Gastrocnemius medialis (tissue), 4 donors: ENCODE data around the gene MME.
"Not testable (repeated sequence)": the region's sequence is repeated elsewhere in the genome, so short reads cannot be mapped to it uniquely, and the experiment has no call there.

Experiments
- POLR2A ChIP-seq, 2 donors: fragments of 450-650 bp; IDR thresholded peaks; one replicate each; pipeline ENCODE4 v1.6.1; 2017; ENCODE audit warnings: antibody characterized with exemption in 2 of 2, mild to moderate bottlenecking in 2 of 2, moderate library complexity in 2 of 2
- TF ChIP-seq, protein P1 (sequence below), 5 experiments: fragments of 450-650 bp in 3 of 5; fragments of 200-600 bp in 2 of 5; sonication (generic) in 2 of 5; IDR thresholded peaks in 4 of 5; conservative IDR thresholded peaks in 1 of 5; 1 replicate in 4 of 5; 2 replicates in 1 of 5; pipeline ENCODE4 v1.5.1; 2016 to 2019; ENCODE audit warnings: antibody characterized with exemption in 5 of 5, mild to moderate bottlenecking in 3 of 5, moderate library complexity in 3 of 5

DNA sequence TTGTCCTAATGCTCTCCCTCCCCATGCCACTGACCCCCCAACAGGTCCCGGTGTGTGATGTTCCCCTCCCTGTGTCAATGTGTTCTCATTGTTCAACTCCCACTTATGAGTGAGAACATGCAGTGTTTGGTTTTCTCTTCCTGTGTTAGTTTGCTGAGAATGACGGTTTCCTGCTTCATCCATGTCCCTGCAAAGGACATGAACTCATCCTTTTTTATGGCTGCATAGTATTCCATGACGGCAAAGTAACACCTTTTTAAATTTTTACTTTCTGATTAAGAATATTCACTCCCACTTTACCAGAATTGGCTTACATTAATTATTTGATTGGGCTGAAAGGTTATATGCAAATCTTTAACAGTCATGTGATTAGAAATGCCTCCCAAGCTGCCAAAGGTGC lies 135.9 kb downstream of the MME start:
- TF ChIP-seq POLR2A (IDR thresholded peaks at IDR 0.05), result not testable (repeated sequence)
- TF ChIP-seq, protein P1, sequence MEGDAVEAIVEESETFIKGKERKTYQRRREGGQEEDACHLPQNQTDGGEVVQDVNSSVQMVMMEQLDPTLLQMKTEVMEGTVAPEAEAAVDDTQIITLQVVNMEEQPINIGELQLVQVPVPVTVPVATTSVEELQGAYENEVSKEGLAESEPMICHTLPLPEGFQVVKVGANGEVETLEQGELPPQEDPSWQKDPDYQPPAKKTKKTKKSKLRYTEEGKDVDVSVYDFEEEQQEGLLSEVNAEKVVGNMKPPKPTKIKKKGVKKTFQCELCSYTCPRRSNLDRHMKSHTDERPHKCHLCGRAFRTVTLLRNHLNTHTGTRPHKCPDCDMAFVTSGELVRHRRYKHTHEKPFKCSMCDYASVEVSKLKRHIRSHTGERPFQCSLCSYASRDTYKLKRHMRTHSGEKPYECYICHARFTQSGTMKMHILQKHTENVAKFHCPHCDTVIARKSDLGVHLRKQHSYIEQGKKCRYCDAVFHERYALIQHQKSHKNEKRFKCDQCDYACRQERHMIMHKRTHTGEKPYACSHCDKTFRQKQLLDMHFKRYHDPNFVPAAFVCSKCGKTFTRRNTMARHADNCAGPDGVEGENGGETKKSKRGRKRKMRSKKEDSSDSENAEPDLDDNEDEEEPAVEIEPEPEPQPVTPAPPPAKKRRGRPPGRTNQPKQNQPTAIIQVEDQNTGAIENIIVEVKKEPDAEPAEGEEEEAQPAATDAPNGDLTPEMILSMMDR (IDR thresholded peaks at IDR 0.05 in 4 of 5, conservative IDR thresholded peaks at IDR 0.05 in 1 of 5), result not testable (repeated sequence)
